Left lung (tissue), 10 donors: ENCODE results near the gene MBNL1. TPM values are rescaled to one million over a fixed set of nuclear protein-coding genes. Genes with fewer than 3 reads are reported as not detected.
"Not testable (repeated sequence)": the region's sequence is repeated elsewhere in the genome, so short reads cannot be mapped to it uniquely, and the experiment has no call there.

Experiments used
- ATAC-seq: fragments of 200-7000 bp; cut with Tn5 transposase; one replicate; pipeline ENCODE4 v1.9.1; 2020; ENCODE audit warnings: moderate library complexity
- DNase-seq, 4 donors: peaks; one replicate each; pipeline ENCODE4 v3.0.0-alpha.2; 2013 to 2020
- H3K27ac ChIP-seq, 2 donors: fragments of 200-600 bp; sonication (generic) in 1 of 2; one replicate each; pipeline versions ENCODE4 v1.5.0 to v1.8.0; 2020 to 2021
- H3K27me3 ChIP-seq, 2 donors: fragments of 200-600 bp; sonication (generic) in 1 of 2; one replicate each; pipeline versions ENCODE4 v1.5.0 to v1.8.0; 2020 to 2021
- H3K36me3 ChIP-seq, 2 donors: fragments of 200-600 bp; sonication (generic) in 1 of 2; one replicate each; pipeline versions ENCODE4 v1.5.0 to v1.8.0; 2020 to 2021
- H3K4me1 ChIP-seq, 2 donors: fragments of 200-600 bp; one replicate each; pipeline ENCODE4 v1.8.0; 2021
- H3K4me3 ChIP-seq, 2 donors: fragments of 200-600 bp; sonication (generic) in 1 of 2; one replicate each; pipeline versions ENCODE4 v1.5.0 to v1.8.0; 2020 to 2021; ENCODE audit warnings: mild to moderate bottlenecking in 1 of 2
- H3K9me3 ChIP-seq, 2 donors: fragments of 200-600 bp; sonication (generic) in 1 of 2; one replicate each; pipeline versions ENCODE4 v1.5.0 to v1.8.0; 2020 to 2021
- CTCF ChIP-seq, 2 donors: fragments of 200-600 bp; sonication (generic) in 1 of 2; IDR thresholded peaks; one replicate each; pipeline versions ENCODE4 v1.5.0 to v1.8.0; 2021; ENCODE audit warnings: antibody characterized with exemption in 2 of 2
- intact Hi-C, 2 donors: fragments of 100-400 bp; cut with DNase I; formaldehyde crosslinking; loops; one replicate each; pipeline versions ENCODE4 v1.11.2 to v1.14.2; 2022
- polyA plus RNA-seq, 6 donors: library from polyadenylated mRNA; unstranded; fragments of 120-200 nt; gene quantifications; one replicate each; pipeline ENCODE4 v1.2.1, GENCODE V29; 2013; ENCODE audit not compliant: insufficient read length in 6 of 6
- total RNA-seq, 2 donors: library from RNA; stranded (reverse); fragmentation: NEBNext Ultra II Directional; extraction: Animal tissue kit (Norgen Biotek cat#: 25700); gene quantifications; one replicate each; pipeline ENCODE4 v1.2.1, GENCODE V29; 2021
- donor health status: DM: no; HTN: yes; CAD: no.
- donor health status: DM: no; HTN: no; CAD: no.

Gene MBNL1
- total and polyA plus RNA-seq, 8 donors = 92.3 to 246 (median 109) TPM

DNA sequence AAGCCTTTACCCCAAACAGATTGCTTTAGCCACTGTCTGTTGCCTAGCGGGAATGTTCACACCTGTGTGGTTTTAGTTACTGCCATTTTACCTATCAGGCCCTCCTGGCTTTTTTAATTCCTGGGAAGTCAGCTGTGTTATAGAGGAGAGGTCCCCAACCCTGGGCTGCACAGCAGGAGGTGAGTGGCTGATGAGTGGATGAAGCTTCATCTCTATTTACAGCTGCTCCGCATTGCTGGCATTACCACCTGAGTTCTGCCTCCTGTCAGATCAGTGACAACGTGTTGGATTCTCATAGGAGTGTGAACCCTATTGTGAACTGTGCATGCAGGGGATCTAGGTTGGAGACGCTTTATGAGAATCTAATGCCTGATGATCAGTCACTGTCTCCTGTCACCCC, 127.0 kb downstream of the MBNL1 start:
- intact Hi-C loops = no loop called here
- peak overlapping the region in 1 of 2 donors; percentile 19 for H3K27ac ChIP-seq
- no peak for ATAC-seq

GRCh38 chr3:152396867-152397266, 128.1 kb downstream of the MBNL1 start:
- peaks cover 46 to 71% of the 10 kb centered on the region in 2 donors for H3K4me1 ChIP-seq

More for the DNA sequence above, 127.0 kb downstream of the MBNL1 start:
- DNase-seq = no peak
- no peaks in the 10 kb centered on the region for H3K9me3 ChIP-seq
- peaks cover 47 to 69% of the 10 kb centered on the region in 2 donors for H3K4me1 ChIP-seq
- no peak overlapping the region for H3K4me3 ChIP-seq
- peaks cover 0 to 17% of the 10 kb centered on the region in 2 donors for H3K36me3 ChIP-seq
- no peaks in the 10 kb centered on the region for H3K27me3 ChIP-seq
- TF ChIP-seq CTCF (IDR thresholded peaks at IDR 0.05) = no peak

GRCh38 chr3:152397348-152397747, 128.6 kb downstream of the MBNL1 start:
- H3K4me1 ChIP-seq = peaks cover 41 to 72% of the 10 kb centered on the region in 2 donors
- DNase-seq, H3K4me3 ChIP-seq, ATAC-seq, H3K9me3 ChIP-seq, H3K27me3 ChIP-seq, intact Hi-C loops: not testable (repeated sequence)
- H3K27ac ChIP-seq = peak overlapping the region in 1 of 2 donors; percentile 19
- peaks cover 0 to 17% of the 10 kb centered on the region in 2 donors for H3K36me3 ChIP-seq

More at GRCh38 chr3:152396867-152397266, 128.1 kb downstream of the MBNL1 start:
- Histone ChIP-seq H3K27ac (peak overlapping the region; percentile 3 to 19), H3K9me3 (no peaks in the 10 kb centered on the region), H3K27me3 (no peaks in the 10 kb centered on the region), H3K36me3 (peaks cover 0 to 17% of the 10 kb centered on the region in 2 donors), H3K4me3 (no peak overlapping the region)
- ATAC-seq = no peak
- no peak for TF ChIP-seq CTCF (IDR thresholded peaks at IDR 0.05)
- intact Hi-C loops = no loop called here
- DNase-seq = no peak

DNA sequence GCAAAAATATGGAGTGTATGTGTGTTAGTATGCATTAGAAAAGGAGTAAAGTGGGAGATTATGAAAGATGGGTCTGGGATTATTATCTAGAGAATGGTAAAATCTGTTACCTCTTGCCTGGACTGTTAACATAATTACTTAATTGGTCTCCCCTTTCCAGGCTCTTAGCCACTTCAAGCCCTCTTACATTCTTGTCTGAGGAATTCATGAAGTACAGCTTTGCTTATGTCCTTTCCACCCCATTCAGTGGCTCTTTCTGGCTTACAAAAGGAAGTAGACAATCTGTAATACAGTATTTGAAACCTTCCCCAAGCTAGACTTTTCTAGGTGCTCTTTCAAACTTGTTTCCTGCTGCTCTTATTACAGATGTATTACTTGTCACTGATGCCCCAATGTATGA, 129.8 kb downstream of the MBNL1 start:
- Histone ChIP-seq H3K4me3 (no peak overlapping the region), H3K9me3 (no peaks in the 10 kb centered on the region), H3K4me1 (peaks cover 34 to 79% of the 10 kb centered on the region in 2 donors), H3K27ac (peak overlapping the region; percentile 58 to 64), H3K27me3 (no peaks in the 10 kb centered on the region), H3K36me3 (peaks cover 0 to 17% of the 10 kb centered on the region in 2 donors)
- no peak for TF ChIP-seq CTCF (IDR thresholded peaks at IDR 0.05)
- DNase-seq (no peak), ATAC-seq (peak; percentile 69)
- intact Hi-C loops = no loop called here

- TF ChIP-seq CTCF (IDR thresholded peaks at IDR 0.05) = no peak
- intact Hi-C loops = no loop called here
- Histone ChIP-seq H3K27me3 (no peaks in the 10 kb centered on the region), H3K36me3 (peaks cover 0 to 17% of the 10 kb centered on the region in 2 donors), H3K4me3 (no peak overlapping the region), H3K4me1 (peaks cover 39 to 87% of the 10 kb centered on the region in 2 donors), H3K27ac (peak overlapping the region; percentile 58 to 64), H3K9me3 (no peaks in the 10 kb centered on the region)
- ATAC-seq (peak; percentile 33), DNase-seq (no peak)
Observed at GRCh38 chr3:152399374-152399773, 130.6 kb downstream of the MBNL1 start.

GRCh38 chr3:152400887-152401286, 132.2 kb downstream of the MBNL1 start:
- H3K4me3 ChIP-seq = no peak overlapping the region
- peaks cover 0 to 12% of the 10 kb centered on the region in 2 donors for H3K36me3 ChIP-seq
- TF ChIP-seq CTCF (IDR thresholded peaks at IDR 0.05) = no peak
- no peaks in the 10 kb centered on the region for H3K9me3 ChIP-seq
- peaks cover 51 to 95% of the 10 kb centered on the region in 2 donors for H3K4me1 ChIP-seq
- peak overlapping the region in 1 of 2 donors; percentile 64 for H3K27ac ChIP-seq
- intact Hi-C loops = no loop called here
- H3K27me3 ChIP-seq = no peaks in the 10 kb centered on the region
- ATAC-seq (no peak), DNase-seq (no peak)
